Activated CD4-positive, alpha-beta T cell treated with anti-CD3 and anti-CD28 coated beads, Interleukin-2, amount 10 ng/mL, durations not matched to agents 7 days and 5 days (primary cell): ENCODE data around the gene ARL16. TPM values are rescaled to one million over a fixed set of nuclear protein-coding genes. Genes with fewer than 3 reads are reported as not detected.
"Not testable (repeated sequence)": the region's sequence is repeated elsewhere in the genome, so short reads cannot be mapped to it uniquely, and the experiment has no call there.

Source experiments
- CTCF ChIA-PET: fragments of 350-600 bp; sonication (Branson Sonifier 250); formaldehyde crosslinking; loops from one replicate; lab custom pipeline; 2021; ENCODE audit warnings: antibody characterized with exemption; lab: Charles Lee
- POLR2A ChIA-PET: fragments of 350-600 bp; sonication (Branson Sonifier 250); formaldehyde crosslinking; loops from one replicate; lab custom pipeline; 2021; ENCODE audit warnings: antibody characterized with exemption; lab: Charles Lee
- DNase-seq: peaks from one replicate; pipeline ENCODE4 v3.0.0-alpha.2; 2020
- H3K27ac Mint-ChIP-seq: one replicate; pipeline ENCODE4 v1.8.0; 2021; ENCODE audit warnings: mild to moderate bottlenecking, moderate library complexity, mixed read lengths
- H3K27me3 Mint-ChIP-seq: one replicate; pipeline ENCODE4 v1.8.0; 2021; ENCODE audit warnings: mixed read lengths
- H3K36me3 Mint-ChIP-seq: one replicate; pipeline ENCODE4 v1.8.0; 2021; ENCODE audit warnings: low read depth, mixed read lengths
- H3K4me1 Mint-ChIP-seq: one replicate; pipeline ENCODE4 v1.8.0; 2021; ENCODE audit warnings: mixed read lengths
- H3K4me3 Mint-ChIP-seq: one replicate; pipeline ENCODE4 v1.8.0; 2021; ENCODE audit warnings: mild to moderate bottlenecking, moderate library complexity, mixed read lengths
- H3K9me3 Mint-ChIP-seq: one replicate; pipeline ENCODE4 v1.8.0; 2021; ENCODE audit warnings: mixed read lengths
- total RNA-seq, 2 experiments: library from RNA; stranded (reverse); gene quantifications; one replicate each; pipeline ENCODE4 v1.2.3, GENCODE V29; 2021

The ARL16 gene
- total RNA-seq, 2 experiments from 2014 or later, result 35.4 to 42.1 TPM

GRCh38 chr17:81686614-81687013, 3.0 kb upstream of the ARL16 start:
- no peaks in the 10 kb centered on the region for H3K9me3 Mint-ChIP-seq
- H3K4me1 Mint-ChIP-seq, result peaks cover 36% of the 10 kb centered on the region
- CTCF ChIA-PET, result interaction anchor here (0.7 to 1.4 kb wide), 2 partner anchors 11 to 23 kb away, joined by 3 to 4 read pairs; no protein-coding TSS in a partner anchor
- H3K27me3 Mint-ChIP-seq, result no peaks in the 10 kb centered on the region
- POLR2A ChIA-PET, result no interaction called here
- H3K36me3 Mint-ChIP-seq, result peaks cover 44% of the 10 kb centered on the region
- no peak for DNase-seq
- no peak overlapping the region for H3K4me3 Mint-ChIP-seq
- no peak overlapping the region for H3K27ac Mint-ChIP-seq

GRCh38 chr17:81685108-81685507, 1.5 kb upstream of the ARL16 start:
- Mint-ChIP-seq H3K27ac (peak overlapping the region; percentile 82), H3K36me3 (peaks cover 40% of the 10 kb centered on the region), H3K4me1 (peaks cover 41% of the 10 kb centered on the region), H3K9me3 (no peaks in the 10 kb centered on the region), H3K27me3 (no peaks in the 10 kb centered on the region), H3K4me3 (peak overlapping the region; percentile 86)
- ChIA-PET POLR2A (no interaction called here), CTCF (interaction anchor here (1.0 to 3.0 kb wide), 5 partner anchors 9 to 48 kb away, joined by 3 to 17 read pairs (median 4); partner anchors contain the start of genes MRPL12, NPLOC4 and TSPAN10)
- no peak for DNase-seq

- Mint-ChIP-seq H3K9me3 (no peaks in the 10 kb centered on the region), H3K4me1 (peaks cover 43% of the 10 kb centered on the region), H3K27ac (peak overlapping the region; percentile 82), H3K27me3 (no peaks in the 10 kb centered on the region), H3K4me3 (peak overlapping the region; percentile 86), H3K36me3 (peaks cover 37% of the 10 kb centered on the region)
- ChIA-PET POLR2A (interaction anchor here (0.6 to 1.2 kb wide), 2 partner anchors 19 to 47 kb away, joined by 4 to 11 read pairs; partner anchors contain the start of gene MRPL12), CTCF (interaction anchor here (1.0 to 3.0 kb wide), 6 partner anchors 9 to 47 kb away, joined by 3 to 17 read pairs (median 8); partner anchors contain the start of genes CCDC137, MRPL12, NPLOC4 and OXLD1)
- DNase-seq, result no peak
Observed at GRCh38 chr17:81684442-81684911, 880 bp upstream of the ARL16 start.

- H3K27me3 Mint-ChIP-seq, result no peaks in the 10 kb centered on the region
Observed at GRCh38 chr17:81683208-81683583, 401 bp downstream of the ARL16 start.

GRCh38 chr17:81682565-81683207, 911 bp downstream of the ARL16 start:
- H3K27me3 Mint-ChIP-seq, result no peaks in the 10 kb centered on the region

More at GRCh38 chr17:81683208-81683583, 401 bp downstream of the ARL16 start:
- ChIA-PET POLR2A (interaction anchor here (1.0 to 1.2 kb wide), 2 partner anchors 17 to 20 kb away, joined by 3 to 11 read pairs; partner anchors contain the start of genes CCDC137, MRPL12 and OXLD1), CTCF (interaction anchor here (1.3 to 3.0 kb wide), 6 partner anchors 7 to 171 kb away, joined by 4 to 17 read pairs (median 8); partner anchors contain the start of genes CCDC137, MRPL12 and OXLD1)
- H3K36me3 Mint-ChIP-seq, result peaks cover 27% of the 10 kb centered on the region
- H3K4me1 Mint-ChIP-seq, result peaks cover 39% of the 10 kb centered on the region
- H3K4me3 Mint-ChIP-seq, result peak overlapping the region; percentile 86
- peak overlapping the region; percentile 82 for H3K27ac Mint-ChIP-seq
- DNase-seq, result peak; percentile 16
- H3K9me3 Mint-ChIP-seq, result no peaks in the 10 kb centered on the region

GRCh38 chr17:81681672-81682071, 1.9 kb downstream of the ARL16 start:
- H3K4me3 Mint-ChIP-seq, result peak overlapping the region; percentile 86
- no peaks in the 10 kb centered on the region for H3K27me3 Mint-ChIP-seq
- peaks cover 15% of the 10 kb centered on the region for H3K36me3 Mint-ChIP-seq
- POLR2A ChIA-PET, result no interaction called here
- H3K4me1 Mint-ChIP-seq, result peaks cover 39% of the 10 kb centered on the region
- CTCF ChIA-PET, result interaction anchor here (1.6 kb wide), 1 partner anchor 9 kb away, joined by 4 read pairs; no protein-coding TSS in a partner anchor
- no peak for DNase-seq
- H3K9me3 Mint-ChIP-seq, result no peaks in the 10 kb centered on the region
- H3K27ac Mint-ChIP-seq, result no peak overlapping the region

More at GRCh38 chr17:81682565-81683207, 911 bp downstream of the ARL16 start:
- DNase-seq, result no peak
- peaks cover 25% of the 10 kb centered on the region for H3K36me3 Mint-ChIP-seq
- POLR2A ChIA-PET, result no interaction called here
- peaks cover 39% of the 10 kb centered on the region for H3K4me1 Mint-ChIP-seq
- no peaks in the 10 kb centered on the region for H3K9me3 Mint-ChIP-seq
- CTCF ChIA-PET, result interaction anchor here (1.6 to 2.3 kb wide), 3 partner anchors 10 to 172 kb away, joined by 4 to 12 read pairs (median 6); partner anchors contain the start of genes CCDC137 and OXLD1
- peak overlapping the region; percentile 86 for H3K4me3 Mint-ChIP-seq
- peak overlapping the region; percentile 82 for H3K27ac Mint-ChIP-seq

- Mint-ChIP-seq H3K27me3 (no peaks in the 10 kb centered on the region), H3K36me3 (peaks cover 15% of the 10 kb centered on the region), H3K27ac (no peak overlapping the region), H3K4me1 (peaks cover 34% of the 10 kb centered on the region), H3K9me3 (no peaks in the 10 kb centered on the region), H3K4me3 (no peak overlapping the region)
- no peak for DNase-seq
- ChIA-PET POLR2A (no interaction called here), CTCF (interaction anchor here (1.1 kb wide), 1 partner anchor 17 kb away, joined by 3 read pairs; no protein-coding TSS in a partner anchor)
Observed at GRCh38 chr17:81680150-81680549, 3.4 kb downstream of the ARL16 start.

- POLR2A ChIA-PET, result no interaction called here
- H3K4me3 Mint-ChIP-seq, result no peak overlapping the region
- H3K27ac Mint-ChIP-seq, result no peak overlapping the region
- no peak for DNase-seq
- peaks cover 14% of the 10 kb centered on the region for H3K36me3 Mint-ChIP-seq
- H3K4me1 Mint-ChIP-seq, result peaks cover 15% of the 10 kb centered on the region
- CTCF ChIA-PET, result interaction anchor here (1.5 kb wide), 1 partner anchor 8 kb away, joined by 10 read pairs; the partner anchor contains the start of genes ARL16 and HGS
- H3K9me3 Mint-ChIP-seq, result no peaks in the 10 kb centered on the region
- H3K27me3 Mint-ChIP-seq, result no peaks in the 10 kb centered on the region
Observed at GRCh38 chr17:81676906-81677305, 6.7 kb downstream of the ARL16 start.

GRCh38 chr17:81675515-81676221, 7.9 kb downstream of the ARL16 start:
- H3K9me3 Mint-ChIP-seq, H3K4me1 Mint-ChIP-seq, POLR2A ChIA-PET, H3K27ac Mint-ChIP-seq, H3K27me3 Mint-ChIP-seq: not testable (repeated sequence)
- DNase-seq, result peak; percentile 21
- Mint-ChIP-seq H3K4me3 (peak overlapping the region; percentile 1), H3K36me3 (peaks cover 18% of the 10 kb centered on the region)
- CTCF ChIA-PET, result interaction anchor here (0.9 to 1.5 kb wide), 3 partner anchors 9 to 23 kb away, joined by 3 to 10 read pairs (median 3); partner anchors contain the start of genes ARL16 and HGS

- Mint-ChIP-seq H3K4me1 (peaks cover 11% of the 10 kb centered on the region), H3K9me3 (no peaks in the 10 kb centered on the region), H3K27me3 (no peaks in the 10 kb centered on the region), H3K27ac (no peak overlapping the region), H3K4me3 (no peak overlapping the region), H3K36me3 (peaks cover 20% of the 10 kb centered on the region)
- DNase-seq, result no peak
- ChIA-PET POLR2A (interaction anchor here (0.6 kb wide), 1 partner anchor 14 kb away, joined by 6 read pairs; no protein-coding TSS in a partner anchor), CTCF (no interaction called here)
Observed at GRCh38 chr17:81673561-81674258, 9.9 kb downstream of the ARL16 start.

GRCh38 chr17:81672954-81673353, 10.6 kb downstream of the ARL16 start:
- ChIA-PET POLR2A (no interaction called here), CTCF (interaction anchor here (1.2 kb wide), 1 partner anchor 9 kb away, joined by 4 read pairs; no protein-coding TSS in a partner anchor)
- Mint-ChIP-seq H3K4me1 (peaks cover 17% of the 10 kb centered on the region), H3K27ac (peak overlapping the region; percentile 62), H3K27me3 (no peaks in the 10 kb centered on the region), H3K4me3 (no peak overlapping the region), H3K9me3 (no peaks in the 10 kb centered on the region), H3K36me3 (peaks cover 26% of the 10 kb centered on the region)
- DNase-seq, result no peak

GRCh38 chr17:81672504-81672903, 11.1 kb downstream of the ARL16 start:
- POLR2A ChIA-PET, result no interaction called here
- Mint-ChIP-seq H3K36me3 (peaks cover 31% of the 10 kb centered on the region), H3K4me3 (no peak overlapping the region), H3K9me3 (no peaks in the 10 kb centered on the region), H3K27me3 (no peaks in the 10 kb centered on the region), H3K4me1 (peaks cover 21% of the 10 kb centered on the region), H3K27ac (no peak overlapping the region)
- DNase-seq, result no peak
- CTCF ChIA-PET, result interaction anchor here (1.2 kb wide), 1 partner anchor 10 kb away, joined by 4 read pairs; no protein-coding TSS in a partner anchor
